Neuronal stem cell (in vitro differentiated cells): Measurements from ENCODE around the gene TPK1.

Experiments
- DNase-seq: peaks from one replicate; pipeline ENCODE4 v3.0.0-alpha.2; 2013; ENCODE audit warnings: low spot score
- H2AFZ ChIP-seq: one replicate; pipeline ENCODE4 v1.6.1; 2013; ENCODE audit warnings: mild to moderate bottlenecking, low read length, inconsistent platforms
- H2AK5ac ChIP-seq: 2 replicates; pipeline ENCODE4 v1.6.1; 2013; ENCODE audit warnings: low read depth, mild to moderate bottlenecking, inconsistent platforms, low read length, moderate library complexity, mixed read lengths
- H2BK120ac ChIP-seq: 2 replicates; pipeline ENCODE4 v1.6.1; 2013; ENCODE audit warnings: low read depth, mild to moderate bottlenecking, inconsistent platforms, low read length, moderate library complexity, mixed read lengths
- H2BK12ac ChIP-seq: one replicate; pipeline ENCODE4 v1.6.1; 2013; ENCODE audit warnings: low read length, inconsistent platforms
- H2BK15ac ChIP-seq: 2 replicates; pipeline ENCODE4 v1.6.1; 2013; ENCODE audit warnings: mild to moderate bottlenecking, low read length, inconsistent platforms, mixed read lengths
- H2BK5ac ChIP-seq: one replicate; pipeline ENCODE4 v1.6.1; 2013; ENCODE audit warnings: inconsistent platforms, mild to moderate bottlenecking, low read length, moderate library complexity
- H3K14ac ChIP-seq: one replicate; pipeline ENCODE4 v1.6.1; 2013; ENCODE audit warnings: low read length, inconsistent platforms
- H3K18ac ChIP-seq: 2 replicates; pipeline ENCODE4 v1.6.1; 2013; ENCODE audit warnings: low read length, inconsistent platforms
- H3K23ac ChIP-seq: 2 replicates; pipeline ENCODE4 v1.6.1; 2013; ENCODE audit warnings: low read depth, mild to moderate bottlenecking, mixed read lengths, low read length, inconsistent platforms; ENCODE audit not compliant: poor library complexity
- H3K27ac ChIP-seq: replicated peaks from 3 replicates; pipeline ENCODE4 v1.5.1; 2013; ENCODE audit warnings: low read length, inconsistent platforms
- H3K27me3 ChIP-seq, 3 experiments: 2 replicates each; pipeline ENCODE4 v1.6.1; 2013; ENCODE audit warnings: low read length in 3 of 3, mild to moderate bottlenecking in 2 of 3, inconsistent platforms in 1 of 3, low read depth in 1 of 3, mixed read lengths in 1 of 3, moderate library complexity in 1 of 3; ENCODE audit not compliant: control insufficient read depth in 3 of 3, insufficient read depth in 3 of 3
- H3K36me3 ChIP-seq, 2 donors: replicated peaks in 1 of 2; 2 replicates each; pipeline ENCODE4 v1.6.1; 2013; ENCODE audit warnings: low read length in 2 of 2; ENCODE audit not compliant: control insufficient read depth in 2 of 2, insufficient read depth in 2 of 2
- H3K4ac ChIP-seq: 2 replicates; pipeline ENCODE4 v1.6.1; 2013; ENCODE audit warnings: inconsistent platforms, mild to moderate bottlenecking, low read length, moderate library complexity
- H3K4me1 ChIP-seq, 2 donors: 1 replicate in 1 of 2; 2 replicates in 1 of 2; pipeline ENCODE4 v1.6.1; 2013; ENCODE audit warnings: low read length in 2 of 2, low read depth in 1 of 2; ENCODE audit not compliant: control insufficient read depth in 2 of 2, insufficient read depth in 1 of 2
- H3K4me2 ChIP-seq: one replicate; pipeline ENCODE4 v1.6.1; 2013; ENCODE audit warnings: mild to moderate bottlenecking, low read length, inconsistent platforms; ENCODE audit not compliant: insufficient read depth, poor library complexity, severe bottlenecking
- H3K4me3 ChIP-seq, 2 donors: 2 replicates each; pipeline ENCODE4 v1.5.1; 2013; ENCODE audit warnings: low read length in 2 of 2, mild to moderate bottlenecking in 2 of 2, inconsistent platforms in 1 of 2, moderate library complexity in 1 of 2
- H3K79me1 ChIP-seq: one replicate; pipeline ENCODE4 v1.6.1; 2013; ENCODE audit warnings: low read depth, mild to moderate bottlenecking, inconsistent platforms, low read length, moderate library complexity
- H3K9ac ChIP-seq: one replicate; pipeline ENCODE4 v1.6.1; 2013; ENCODE audit warnings: mild to moderate bottlenecking, low read depth, low read length, inconsistent platforms; ENCODE audit not compliant: poor library complexity
- H3K9me3 ChIP-seq, 2 donors: replicated peaks in 1 of 2; 2 replicates each; pipeline versions ENCODE3 to v1.6.1; 2013; ENCODE audit warnings: low read length in 2 of 2, mild to moderate bottlenecking in 2 of 2, inconsistent platforms in 1 of 2, low read depth in 1 of 2, mixed read lengths in 1 of 2, moderate library complexity in 1 of 2; ENCODE audit not compliant: control insufficient read depth in 2 of 2, insufficient read depth in 1 of 2
- H4K8ac ChIP-seq: one replicate; pipeline ENCODE4 v1.6.1; 2013; ENCODE audit warnings: low read depth, mild to moderate bottlenecking, inconsistent platforms, low read length, moderate library complexity
- H4K91ac ChIP-seq: one replicate; pipeline ENCODE4 v1.6.1; 2013; ENCODE audit warnings: low read length, low read depth, mild to moderate bottlenecking, inconsistent platforms; ENCODE audit not compliant: poor library complexity
- WGBS, 2 donors: extraction: QIAGEN DNeasy Blood & Tissue Kit; methylation state at CpG; one replicate each; pipeline ENCODE4 v1.1.7; 2013; ENCODE audit warnings: missing lambda C conversion rate in 2 of 2, mixed read lengths in 1 of 2; ENCODE audit not compliant: insufficient read length in 2 of 2, insufficient replicate concordance in 1 of 2; ENCODE audit errors: extremely low coverage in 2 of 2; 5-methylcytosine and 5-hydroxymethylcytosine counted together

The TPK1 gene

DNA sequence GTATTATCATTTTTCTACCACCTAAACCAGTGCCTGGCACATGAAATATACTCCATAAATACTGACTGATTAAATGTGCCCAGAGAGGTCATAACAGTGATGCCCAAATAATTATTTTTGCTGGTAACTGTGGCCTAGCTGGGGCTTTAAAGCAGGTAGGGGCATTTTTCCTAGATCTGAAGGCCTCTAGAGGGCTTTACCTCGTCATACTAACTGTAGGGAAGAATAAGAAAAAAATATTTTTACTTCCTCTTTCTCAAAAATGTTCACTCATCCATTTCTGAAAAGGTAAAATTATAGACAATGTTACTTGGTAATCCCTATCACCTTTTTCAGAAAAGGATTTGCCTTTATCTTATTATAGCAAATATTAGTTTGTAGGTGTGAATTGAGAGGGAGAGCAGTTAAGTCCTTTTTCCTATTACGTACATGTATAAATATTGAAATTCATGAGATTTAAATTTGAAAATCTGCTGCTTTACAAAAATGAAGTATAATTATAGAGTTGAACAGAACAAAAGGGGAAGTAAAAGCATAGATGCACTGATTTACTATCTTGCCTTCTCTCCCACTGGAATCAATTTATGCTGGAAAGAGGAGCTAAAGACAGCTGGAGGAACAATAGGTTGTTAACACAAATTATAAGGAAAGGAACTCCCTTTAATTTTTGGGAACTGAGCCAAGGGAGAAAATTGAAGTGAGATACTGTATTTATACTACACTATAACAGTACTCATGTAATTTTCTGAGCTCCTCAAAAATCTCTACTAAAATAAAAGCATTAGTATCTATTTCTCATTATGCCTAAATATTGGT, 360.8 kb downstream of the TPK1 start:
- H3K27ac ChIP-seq, result no peak overlapping the region
- H3K18ac ChIP-seq, result no peak overlapping the region
- H3K9me3 ChIP-seq, result no peaks in the 10 kb centered on the region
- H3K36me3 ChIP-seq, result no peaks in the 10 kb centered on the region
- H2BK5ac ChIP-seq, result no peak overlapping the region
- H3K4me2 ChIP-seq, result no peak overlapping the region
- no peak overlapping the region for H4K8ac ChIP-seq
- no peak overlapping the region for H3K14ac ChIP-seq
- no peak for DNase-seq
- no peaks in the 10 kb centered on the region for H3K79me1 ChIP-seq
- no peak overlapping the region for H3K23ac ChIP-seq
- H3K9ac ChIP-seq, result no peak overlapping the region
- no peaks in the 10 kb centered on the region for H3K4me1 ChIP-seq
- H3K4me3 ChIP-seq, result no peak overlapping the region
- no CpG with 5 or more reads among the region's 2 CpGs for WGBS, 2 donors
- H2BK12ac ChIP-seq, result no peak overlapping the region
- H2BK15ac ChIP-seq, result no peak overlapping the region
- no peak overlapping the region for H2AFZ ChIP-seq
- H3K27me3 ChIP-seq, result no peaks in the 10 kb centered on the region
- H2AK5ac ChIP-seq, result no peak overlapping the region
- H4K91ac ChIP-seq, result no peak overlapping the region
- H3K4ac ChIP-seq, result no peak overlapping the region
- H2BK120ac ChIP-seq, result no peak overlapping the region

DNA sequence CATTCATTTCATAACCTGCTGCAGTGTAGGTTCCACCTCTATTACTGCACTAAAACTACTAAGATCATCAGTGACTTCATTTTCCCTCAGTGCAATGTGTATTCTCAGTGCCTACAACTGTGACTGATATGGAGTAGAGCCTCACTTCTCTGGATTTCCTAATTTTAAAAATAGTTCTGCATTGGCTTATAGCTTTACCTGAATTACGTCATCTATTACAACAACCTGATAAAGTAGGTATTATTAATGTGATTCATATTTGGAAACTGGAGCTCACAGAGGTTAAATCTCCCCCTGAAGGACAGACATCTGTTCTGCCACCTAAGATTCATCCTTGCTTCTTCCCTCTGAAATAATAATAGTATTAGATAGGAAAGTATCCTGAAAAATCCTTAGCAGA, 361.5 kb downstream of the TPK1 start:
- H3K23ac ChIP-seq, result no peak overlapping the region
- H3K79me1 ChIP-seq, result no peaks in the 10 kb centered on the region
- DNase-seq, result no peak
- no peak overlapping the region for H2AFZ ChIP-seq
- no peak overlapping the region for H2BK12ac ChIP-seq
- no peak overlapping the region for H3K4me2 ChIP-seq
- H3K4ac ChIP-seq, result no peak overlapping the region
- no peak overlapping the region for H2BK15ac ChIP-seq
- H3K9me3 ChIP-seq, result no peaks in the 10 kb centered on the region
- H3K36me3 ChIP-seq, result no peaks in the 10 kb centered on the region
- no peak overlapping the region for H3K4me3 ChIP-seq
- H3K4me1 ChIP-seq, result no peaks in the 10 kb centered on the region
- H2BK5ac ChIP-seq, result no peak overlapping the region
- no peak overlapping the region for H3K9ac ChIP-seq
- no peak overlapping the region for H3K18ac ChIP-seq
- H3K27me3 ChIP-seq, result no peaks in the 10 kb centered on the region
- no peak overlapping the region for H4K91ac ChIP-seq
- no CpG with 5 or more reads among the region's 1 CpG for WGBS, 2 donors
- H3K14ac ChIP-seq, result no peak overlapping the region
- no peak overlapping the region for H2AK5ac ChIP-seq
- no peak overlapping the region for H2BK120ac ChIP-seq
- no peak overlapping the region for H4K8ac ChIP-seq
- H3K27ac ChIP-seq, result no peak overlapping the region

DNA sequence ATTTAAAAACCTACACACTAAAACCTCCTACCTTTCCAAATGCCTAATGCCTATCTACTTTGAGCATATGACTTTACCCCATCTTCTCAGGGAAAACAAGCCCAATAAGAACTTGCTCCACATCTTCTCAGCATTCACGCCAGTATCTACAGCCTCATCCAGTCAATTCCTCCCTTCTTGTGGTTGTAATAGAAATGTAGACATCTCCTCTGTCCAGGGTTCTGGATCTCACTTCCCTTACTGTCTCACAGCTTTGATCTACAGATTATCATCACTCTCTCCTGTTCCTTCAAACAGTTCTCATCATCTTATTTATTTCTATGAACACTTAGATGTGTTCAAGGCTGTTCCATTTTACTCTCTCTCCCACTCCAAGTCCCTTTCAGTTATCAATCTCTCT, 361.9 kb downstream of the TPK1 start:
- Histone ChIP-seq H2BK15ac (no peak overlapping the region), H3K4me1 (no peaks in the 10 kb centered on the region), H3K14ac (no peak overlapping the region), H3K23ac (no peak overlapping the region), H3K27me3 (no peaks in the 10 kb centered on the region), H3K4me3 (no peak overlapping the region), H2BK120ac (no peak overlapping the region), H3K9me3 (no peaks in the 10 kb centered on the region), H4K8ac (no peak overlapping the region), H3K18ac (no peak overlapping the region), H4K91ac (no peak overlapping the region), H2AFZ (no peak overlapping the region), H3K4me2 (no peak overlapping the region), H3K9ac (no peak overlapping the region), H3K36me3 (no peaks in the 10 kb centered on the region), H2AK5ac (no peak overlapping the region), H2BK12ac (no peak overlapping the region), H2BK5ac (no peak overlapping the region), H3K27ac (no peak overlapping the region), H3K4ac (no peak overlapping the region), H3K79me1 (no peaks in the 10 kb centered on the region)
- DNase-seq, result no peak
- WGBS, 2 donors, result no CpG with 5 or more reads among the region's 1 CpG

DNA sequence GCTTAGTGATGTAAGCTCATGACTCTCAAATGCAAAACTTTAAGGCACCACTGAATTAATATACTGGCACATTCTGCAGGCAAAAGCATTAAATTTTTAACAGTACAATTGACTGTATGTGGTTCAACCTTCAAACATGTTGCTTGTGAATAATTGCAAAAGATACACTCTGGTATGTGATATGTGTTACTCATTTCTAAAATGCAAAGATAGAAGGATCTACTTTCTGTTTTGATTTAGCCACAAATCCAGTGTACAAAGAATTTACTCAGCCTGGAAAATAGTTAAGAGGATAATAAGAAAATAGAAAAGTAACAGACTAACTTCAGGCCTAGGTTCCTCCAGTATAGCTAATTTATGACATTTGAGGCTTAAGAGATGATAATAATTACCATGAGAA, 365.8 kb downstream of the TPK1 start:
- H2BK15ac ChIP-seq, result no peak overlapping the region
- H3K14ac ChIP-seq, result no peak overlapping the region
- H3K23ac ChIP-seq, result no peak overlapping the region
- H2AFZ ChIP-seq, result no peak overlapping the region
- H3K4ac ChIP-seq, result no peak overlapping the region
- H3K4me1 ChIP-seq, result no peaks in the 10 kb centered on the region
- H3K27ac ChIP-seq, result no peak overlapping the region
- H3K27me3 ChIP-seq, result no peaks in the 10 kb centered on the region
- no peak overlapping the region for H4K91ac ChIP-seq
- H3K79me1 ChIP-seq, result no peaks in the 10 kb centered on the region
- H3K9ac ChIP-seq, result no peak overlapping the region
- H2BK12ac ChIP-seq, result no peak overlapping the region
- no peak overlapping the region for H4K8ac ChIP-seq
- no peak overlapping the region for H2BK5ac ChIP-seq
- H3K4me3 ChIP-seq, result no peak overlapping the region
- H2BK120ac ChIP-seq, result no peak overlapping the region
- DNase-seq, result no peak
- H3K18ac ChIP-seq, result no peak overlapping the region
- no peak overlapping the region for H3K4me2 ChIP-seq
- H3K36me3 ChIP-seq, result no peaks in the 10 kb centered on the region
- no peak overlapping the region for H2AK5ac ChIP-seq
- no peaks in the 10 kb centered on the region for H3K9me3 ChIP-seq
